HG03457 (cell line): ENCODE data around the gene PA2G4.
"Not testable (repeated sequence)": the region's sequence is repeated elsewhere in the genome, so short reads cannot be mapped to it uniquely, and the experiment has no call there.

Experiments used
- ATAC-seq: cut with Tn5 transposase; IDR thresholded peaks from one replicate; pipeline ENCODE4 v1.9.1; 2021; ENCODE audit warnings: moderate number of reproducible peaks; ENCODE audit not compliant: unreplicated experiment

The PA2G4 gene

DNA sequence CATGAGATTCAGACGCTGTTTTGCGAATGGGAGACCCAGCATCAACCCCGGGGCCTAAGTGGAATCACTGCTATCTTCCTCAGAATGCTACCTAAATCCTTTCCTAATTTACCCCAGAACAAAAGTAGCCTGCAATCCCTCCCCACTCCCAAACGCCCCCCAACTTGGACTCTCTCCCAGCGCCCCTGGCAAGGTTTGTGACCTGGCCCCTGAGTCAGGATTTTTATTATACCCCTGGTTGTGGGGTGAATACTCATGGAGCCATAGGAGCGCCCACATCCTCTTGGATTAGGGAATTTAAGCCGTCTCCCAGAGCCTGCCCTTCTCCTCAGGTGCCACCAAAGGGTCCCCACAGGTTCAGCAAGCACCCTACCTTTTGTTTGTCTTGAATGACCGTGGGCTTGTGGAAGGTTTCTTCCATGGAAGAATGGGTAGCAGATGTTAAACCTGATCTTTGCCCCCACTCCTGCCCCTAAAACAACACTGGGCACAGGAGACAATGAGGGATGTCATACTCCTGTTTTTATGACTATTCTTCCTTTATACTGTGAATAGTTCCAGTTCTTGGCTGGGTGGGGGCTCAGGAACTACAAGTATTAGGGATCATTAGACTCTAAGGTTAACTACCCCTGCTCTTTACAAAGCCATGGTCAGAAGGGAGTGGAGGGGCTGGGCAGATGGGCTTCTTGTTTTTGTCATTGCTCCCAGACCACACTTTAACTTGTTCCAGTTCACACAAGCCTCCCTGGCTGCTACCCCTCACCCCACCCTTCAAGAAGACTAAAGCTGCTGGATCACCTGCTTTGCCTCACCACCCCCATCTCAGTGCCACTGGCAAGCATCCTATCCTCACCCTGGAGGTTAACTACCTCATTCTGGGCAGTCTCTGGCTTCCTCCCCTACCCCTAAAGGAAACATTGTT lies 48.7 kb downstream of the PA2G4 start:
- no peak for ATAC-seq

DNA sequence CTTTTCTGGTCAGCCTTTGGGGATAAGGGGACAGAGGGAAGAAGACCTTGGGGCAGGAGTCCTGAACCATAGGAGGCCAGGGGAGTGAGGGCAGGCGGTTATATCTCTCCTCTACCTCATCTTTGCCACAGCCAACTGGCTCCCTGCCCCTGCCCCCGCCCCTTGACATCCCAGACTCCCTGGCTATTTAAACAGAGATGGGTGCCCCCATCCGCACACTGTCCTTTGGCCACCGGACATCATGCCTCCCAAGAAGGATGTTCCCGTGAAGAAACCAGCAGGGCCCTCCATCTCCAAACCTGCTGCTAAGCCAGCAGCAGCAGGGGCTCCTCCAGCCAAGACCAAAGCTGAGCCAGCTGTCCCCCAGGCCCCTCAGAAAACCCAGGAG lies 49.3 kb downstream of the PA2G4 start:
- ATAC-seq = no peak

DNA sequence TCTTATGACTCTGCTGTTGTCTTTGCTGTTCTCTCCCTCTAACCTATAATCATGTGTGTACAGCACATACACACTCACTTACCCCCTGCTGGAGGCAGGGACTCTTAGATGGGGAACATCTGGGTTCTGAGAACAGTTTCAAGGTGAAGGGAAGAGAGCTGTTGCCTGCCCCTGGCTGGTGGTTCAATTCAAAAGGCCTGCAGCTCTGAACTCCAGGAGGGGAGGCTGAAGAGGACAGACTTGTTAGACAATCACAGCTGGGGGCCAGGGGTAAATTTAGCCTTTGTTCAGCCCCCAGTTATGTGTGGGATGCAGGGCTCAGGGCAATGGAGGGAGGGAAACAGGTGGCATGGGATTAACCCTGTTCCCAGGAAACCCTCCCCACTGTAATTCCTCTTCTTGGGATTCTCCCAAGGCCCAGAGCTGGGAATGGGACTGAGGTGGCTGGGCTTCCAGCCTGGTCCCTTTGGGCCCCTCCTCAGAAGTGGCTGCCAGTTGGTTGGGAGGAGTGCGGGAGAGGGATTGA lies 50.0 kb downstream of the PA2G4 start:
- no peak for ATAC-seq

DNA sequence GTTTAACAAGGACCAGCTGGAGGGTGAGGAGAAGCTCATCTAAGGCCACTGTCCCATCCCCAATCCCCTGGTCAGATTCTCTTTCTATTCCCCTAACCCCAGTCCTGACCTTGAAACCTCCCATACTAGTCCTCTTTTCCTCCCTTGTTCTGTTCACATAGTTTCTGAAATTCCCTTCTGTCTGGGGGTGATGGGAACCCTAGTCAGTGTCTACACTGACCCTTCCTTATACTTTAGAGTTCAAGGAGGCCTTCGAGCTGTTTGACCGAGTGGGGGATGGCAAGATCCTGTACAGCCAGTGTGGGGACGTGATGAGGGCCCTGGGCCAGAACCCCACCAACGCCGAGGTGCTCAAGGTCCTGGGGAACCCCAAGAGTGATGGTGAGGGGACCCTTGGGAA lies 50.5 kb downstream of the PA2G4 start:
- ATAC-seq = no peak

DNA sequence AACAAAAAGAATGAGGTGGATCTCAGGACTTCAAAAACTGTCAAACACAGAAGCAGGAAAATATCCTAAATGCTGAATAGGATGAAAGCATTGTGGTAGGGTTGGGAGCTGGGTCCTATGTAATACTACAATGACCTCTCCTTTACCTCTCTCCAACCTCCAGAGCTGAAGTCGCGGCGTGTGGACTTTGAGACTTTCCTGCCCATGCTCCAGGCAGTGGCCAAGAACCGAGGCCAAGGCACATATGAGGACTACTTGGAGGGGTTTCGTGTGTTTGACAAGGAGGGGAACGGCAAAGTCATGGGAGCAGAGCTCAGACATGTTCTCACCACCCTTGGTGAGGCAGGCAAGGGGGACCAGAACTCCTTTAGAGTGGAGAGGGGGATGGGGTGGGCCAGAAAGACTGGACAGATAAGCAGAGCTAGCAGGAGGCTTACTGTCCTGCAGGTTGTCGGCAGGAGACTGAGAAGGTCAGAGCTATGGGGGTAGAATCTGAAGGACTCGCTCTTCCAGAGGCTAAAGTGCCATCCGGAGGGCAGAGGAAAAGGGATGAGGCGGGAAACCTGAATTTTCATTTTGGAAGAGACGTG lies 51.0 kb downstream of the PA2G4 start:
- no peak for ATAC-seq

DNA sequence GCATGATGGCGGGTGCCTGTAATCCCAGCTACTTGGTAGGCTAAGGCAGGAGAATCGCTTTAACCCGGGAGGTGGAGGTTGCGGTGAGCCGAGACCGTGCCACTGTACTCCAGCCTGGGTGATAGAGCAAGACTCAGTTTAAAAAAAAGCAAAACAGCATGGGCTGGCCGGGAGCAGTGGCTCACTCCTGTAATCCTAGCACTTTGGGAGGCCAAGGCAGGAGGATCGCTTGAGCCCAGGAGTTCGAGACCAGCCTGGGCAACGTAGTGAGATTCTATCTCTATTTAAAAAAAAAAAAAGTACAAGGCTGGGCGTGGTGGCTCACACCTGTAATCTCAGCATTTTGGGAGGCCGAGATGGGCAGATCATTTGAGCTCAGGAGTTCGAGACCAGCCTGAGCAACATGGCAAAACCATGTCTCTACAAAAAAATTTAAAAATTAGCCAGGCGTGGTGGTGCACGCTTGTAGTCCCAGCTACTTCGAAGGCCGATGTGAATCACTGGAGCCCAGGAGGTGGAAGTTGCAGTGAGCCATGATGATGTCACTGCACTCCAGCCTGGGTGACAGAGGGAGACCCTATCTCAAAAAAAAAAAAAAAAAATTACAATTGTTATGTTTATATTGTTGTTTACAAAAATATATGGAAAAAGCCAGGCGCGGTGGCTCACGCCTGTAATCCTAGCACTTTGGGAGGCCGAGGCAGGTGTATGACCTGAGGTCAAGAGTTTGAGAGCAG lies 52.3 kb downstream of the PA2G4 start:
- not testable (repeated sequence) for ATAC-seq

DNA sequence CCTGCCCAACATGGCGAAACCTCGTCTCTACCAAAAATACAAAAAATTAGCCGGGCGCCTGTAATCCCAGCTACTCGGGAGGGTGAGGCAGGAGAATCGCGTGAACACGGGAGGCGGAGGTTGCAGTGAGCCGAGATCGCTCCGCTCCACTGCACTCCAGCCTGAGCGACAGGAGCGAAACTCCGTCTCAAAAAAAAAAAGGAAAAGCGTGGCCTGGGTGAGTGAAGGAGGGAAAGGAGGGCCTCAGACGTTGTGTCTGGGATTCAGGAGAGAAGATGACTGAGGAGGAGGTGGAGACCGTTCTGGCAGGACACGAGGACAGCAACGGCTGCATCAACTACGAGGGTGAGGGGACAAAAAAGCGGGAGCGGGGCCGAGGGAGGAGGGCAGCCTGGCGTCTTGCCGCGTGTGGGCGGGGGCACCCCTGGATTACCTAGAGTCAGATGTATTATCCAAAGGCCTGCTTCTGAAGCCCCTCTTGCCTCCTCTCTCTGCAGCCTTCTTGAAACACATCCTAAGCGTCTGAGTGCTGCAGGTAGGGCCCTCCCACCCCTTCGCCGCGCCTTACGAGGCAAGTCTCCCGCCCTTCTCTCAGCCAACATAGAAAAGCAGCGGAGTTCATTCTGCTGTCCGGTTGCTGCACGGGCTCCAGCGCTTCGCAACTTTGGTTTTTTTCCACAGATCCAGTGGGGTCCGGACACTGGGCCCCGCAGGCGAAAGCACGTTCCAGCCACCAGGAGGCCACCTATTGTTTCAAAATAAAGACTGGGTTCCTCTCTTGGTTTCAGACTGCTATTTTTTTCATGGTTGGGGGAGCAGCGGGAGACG lies 53.1 kb downstream of the PA2G4 start:
- no peak for ATAC-seq

DNA sequence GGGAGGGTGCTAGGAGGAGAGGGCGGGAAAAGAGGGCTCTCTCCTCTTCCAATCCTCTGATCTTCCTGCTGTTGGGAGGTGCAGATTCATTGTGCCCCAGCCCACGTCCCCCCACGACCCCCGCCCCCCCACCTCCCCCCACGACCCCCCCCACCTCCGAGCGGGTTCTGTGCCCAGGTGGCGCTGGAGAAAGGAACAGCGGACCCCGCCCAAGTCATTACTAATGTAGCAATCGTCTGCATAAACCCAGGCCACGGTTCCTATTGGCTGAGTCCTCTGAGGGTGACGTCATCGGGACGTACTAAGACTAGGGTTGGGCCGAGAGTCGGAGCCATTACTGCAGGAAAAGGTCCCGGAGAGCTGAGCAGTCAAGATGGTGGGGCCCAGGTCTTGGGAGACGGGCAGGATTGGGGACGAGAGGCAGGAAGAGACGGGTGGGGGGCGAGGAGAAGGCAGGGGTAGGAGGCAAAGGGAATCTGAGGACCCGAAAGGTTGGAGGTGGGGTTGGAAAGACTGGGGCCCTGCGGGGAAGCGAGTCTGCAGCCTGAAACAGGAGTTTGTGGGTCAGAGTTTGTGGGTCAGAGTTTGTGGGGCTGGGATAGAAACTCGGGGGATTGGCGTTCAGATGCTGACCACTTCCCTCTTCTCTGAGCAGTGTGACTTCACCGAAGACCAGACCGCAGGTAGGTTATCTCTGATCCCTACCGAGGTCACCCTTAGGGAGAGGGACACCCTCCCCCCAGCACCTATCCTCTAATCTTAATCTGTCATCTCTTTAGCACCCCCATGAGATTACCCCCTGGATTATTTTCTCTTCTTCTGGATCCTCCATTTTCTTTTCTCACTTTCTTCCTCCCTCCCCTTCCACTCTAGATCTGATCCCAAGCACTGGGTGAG lies 53.9 kb downstream of the PA2G4 start, which contains the start of gene MYL6:
TSS of gene MYL6 (plus strand) at position 331 of the 897 bp plus-strand sequence. CDS start at position 374, 43 bp downstream.
- peak; percentile 64 for ATAC-seq

DNA sequence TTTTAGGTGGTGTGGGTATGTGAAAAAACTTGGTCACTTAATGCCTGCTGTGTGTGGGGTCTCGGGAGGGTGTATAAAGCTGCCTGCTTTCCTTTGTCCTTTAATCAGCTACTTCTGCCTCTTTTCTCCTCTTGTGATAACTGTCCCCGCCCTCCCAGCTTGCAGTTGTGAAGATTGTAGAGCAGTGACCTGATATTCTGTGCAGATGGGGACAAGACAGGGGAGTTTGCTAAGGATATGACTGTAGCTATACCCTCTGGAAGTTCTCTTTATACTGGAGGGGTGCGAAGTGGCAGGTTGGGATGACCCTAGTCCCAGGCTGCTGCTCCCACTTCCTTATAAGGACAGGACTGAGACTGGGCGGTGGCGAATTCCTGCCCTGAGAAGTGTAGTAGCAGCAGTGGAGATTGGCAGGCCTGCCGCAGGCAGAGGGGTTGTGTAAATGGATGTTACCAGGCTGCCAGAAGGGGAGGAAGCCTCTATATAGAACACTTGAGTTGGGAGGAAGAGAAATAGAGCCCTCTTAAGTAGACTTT lies 54.6 kb downstream of the PA2G4 start:
- no peak for ATAC-seq

DNA sequence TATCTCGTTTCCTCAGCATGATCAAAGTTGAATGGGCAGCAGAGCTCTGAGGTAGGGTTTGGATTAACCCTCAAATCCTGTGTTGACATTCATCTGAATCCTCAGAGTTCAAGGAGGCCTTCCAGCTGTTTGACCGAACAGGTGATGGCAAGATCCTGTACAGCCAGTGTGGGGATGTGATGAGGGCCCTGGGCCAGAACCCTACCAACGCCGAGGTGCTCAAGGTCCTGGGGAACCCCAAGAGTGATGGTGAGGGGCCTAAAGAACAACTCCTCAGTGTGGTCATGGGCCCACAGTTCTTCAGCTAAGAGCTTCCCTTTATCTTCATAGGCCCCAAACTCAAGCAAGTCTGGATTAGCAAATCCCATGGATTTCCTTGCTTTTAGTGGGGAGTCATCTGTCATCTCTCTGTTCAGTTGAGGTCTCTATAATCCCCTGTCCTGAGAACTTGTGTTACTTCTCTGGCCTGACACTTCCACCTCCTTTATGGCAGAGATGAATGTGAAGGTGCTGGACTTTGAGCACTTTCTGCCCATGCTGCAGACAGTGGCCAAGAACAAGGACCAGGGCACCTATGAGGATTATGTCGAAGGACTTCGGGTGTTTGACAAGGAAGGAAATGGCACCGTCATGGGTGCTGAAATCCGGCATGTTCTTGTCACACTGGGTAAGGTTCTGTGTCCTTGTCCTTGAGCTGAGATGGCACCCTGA lies 55.3 kb downstream of the PA2G4 start:
- ATAC-seq = no peak

DNA sequence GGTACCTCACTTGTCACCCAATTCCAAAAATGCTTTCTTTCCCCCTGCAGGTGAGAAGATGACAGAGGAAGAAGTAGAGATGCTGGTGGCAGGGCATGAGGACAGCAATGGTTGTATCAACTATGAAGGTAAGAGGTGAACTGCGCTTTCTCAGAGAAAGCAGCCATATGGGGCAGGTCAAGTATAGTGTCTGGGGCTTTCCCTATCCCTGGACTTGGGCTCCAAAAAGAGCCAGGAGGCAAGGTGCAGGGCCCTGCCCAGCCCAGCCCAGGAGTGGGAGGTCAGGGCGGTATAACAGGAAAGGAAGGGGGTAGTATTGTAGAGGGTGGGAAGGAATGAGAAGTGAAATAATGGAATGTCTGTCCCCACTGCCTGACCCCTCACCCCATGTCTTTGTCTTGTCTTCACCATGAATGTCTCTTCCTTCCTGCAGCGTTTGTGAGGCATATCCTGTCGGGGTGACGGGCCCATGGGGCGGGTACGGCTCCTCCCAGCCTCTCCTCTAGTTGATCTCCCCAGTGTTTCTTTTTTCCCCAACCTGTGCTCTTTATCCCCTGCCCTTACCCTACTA lies 55.9 kb downstream of the PA2G4 start:
- no peak for ATAC-seq

DNA sequence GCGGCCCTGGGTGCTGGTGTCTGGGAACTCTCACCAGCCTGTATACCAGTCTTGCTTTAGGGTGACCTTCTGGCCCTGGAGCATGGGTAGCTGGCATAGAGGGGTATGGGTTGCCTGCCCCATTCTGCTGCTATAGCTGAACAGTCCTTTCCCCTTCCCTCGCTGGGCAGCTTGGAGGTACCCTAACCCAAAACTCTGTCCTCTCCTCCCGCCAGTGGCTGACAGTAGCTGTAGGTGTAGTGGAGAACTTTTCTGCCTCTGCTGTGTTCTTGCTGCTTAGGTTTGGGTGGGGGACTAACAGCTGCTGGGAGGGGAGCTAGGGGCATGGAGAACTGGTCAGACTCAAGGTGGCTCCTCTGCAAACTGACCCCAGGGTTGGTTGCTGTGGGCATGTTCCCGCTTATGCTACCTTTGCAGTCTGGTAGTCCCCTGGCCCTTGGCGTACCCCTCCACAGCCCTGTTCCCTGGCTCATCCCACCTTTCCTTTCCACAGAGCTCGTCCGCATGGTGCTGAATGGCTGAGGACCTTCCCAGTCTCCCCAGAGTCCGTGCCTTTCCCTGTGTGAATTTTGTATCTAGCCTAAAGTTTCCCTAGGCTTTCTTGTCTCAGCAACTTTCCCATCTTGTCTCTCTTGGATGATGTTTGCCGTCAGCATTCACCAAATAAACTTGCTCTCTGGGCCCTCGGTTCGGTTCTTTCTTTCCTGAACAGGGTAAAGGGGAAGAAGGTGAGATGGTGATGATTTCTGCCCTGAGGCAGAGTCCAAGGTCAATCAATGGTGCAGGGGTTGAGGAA lies 56.7 kb downstream of the PA2G4 start:
- no peak for ATAC-seq

DNA sequence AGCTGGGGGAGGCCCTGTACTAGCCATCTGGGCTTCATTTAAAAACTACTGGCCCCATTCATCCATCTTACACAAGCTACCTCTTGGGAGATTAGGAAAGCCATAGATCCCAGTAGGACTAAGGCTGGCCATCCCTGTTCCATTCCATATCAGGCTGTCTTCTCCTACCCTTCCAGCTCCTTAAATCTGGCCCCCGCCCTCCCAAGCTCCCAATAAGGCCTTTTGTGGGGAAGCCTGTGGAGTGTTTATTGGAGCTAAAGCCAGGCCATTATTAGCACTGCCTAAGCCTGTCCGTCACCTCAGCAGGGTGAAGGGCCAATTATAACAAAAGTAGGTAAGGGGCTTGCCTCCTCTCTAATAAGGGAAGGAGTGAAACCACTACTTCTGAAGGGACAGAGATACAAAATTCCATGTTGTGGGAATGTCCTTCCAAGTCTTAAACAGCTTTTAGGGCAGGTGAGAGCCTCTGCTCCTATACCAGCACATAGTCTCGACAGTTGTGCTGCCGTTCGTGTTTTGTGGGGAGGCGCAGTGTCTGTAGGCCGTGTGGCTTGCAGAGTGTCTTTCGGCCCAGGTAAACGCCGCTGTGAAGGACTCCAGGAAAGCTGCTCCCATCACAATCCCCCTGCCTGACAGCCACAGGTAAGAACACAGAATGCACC lies 57.5 kb downstream of the PA2G4 start:
- ATAC-seq = no peak

DNA sequence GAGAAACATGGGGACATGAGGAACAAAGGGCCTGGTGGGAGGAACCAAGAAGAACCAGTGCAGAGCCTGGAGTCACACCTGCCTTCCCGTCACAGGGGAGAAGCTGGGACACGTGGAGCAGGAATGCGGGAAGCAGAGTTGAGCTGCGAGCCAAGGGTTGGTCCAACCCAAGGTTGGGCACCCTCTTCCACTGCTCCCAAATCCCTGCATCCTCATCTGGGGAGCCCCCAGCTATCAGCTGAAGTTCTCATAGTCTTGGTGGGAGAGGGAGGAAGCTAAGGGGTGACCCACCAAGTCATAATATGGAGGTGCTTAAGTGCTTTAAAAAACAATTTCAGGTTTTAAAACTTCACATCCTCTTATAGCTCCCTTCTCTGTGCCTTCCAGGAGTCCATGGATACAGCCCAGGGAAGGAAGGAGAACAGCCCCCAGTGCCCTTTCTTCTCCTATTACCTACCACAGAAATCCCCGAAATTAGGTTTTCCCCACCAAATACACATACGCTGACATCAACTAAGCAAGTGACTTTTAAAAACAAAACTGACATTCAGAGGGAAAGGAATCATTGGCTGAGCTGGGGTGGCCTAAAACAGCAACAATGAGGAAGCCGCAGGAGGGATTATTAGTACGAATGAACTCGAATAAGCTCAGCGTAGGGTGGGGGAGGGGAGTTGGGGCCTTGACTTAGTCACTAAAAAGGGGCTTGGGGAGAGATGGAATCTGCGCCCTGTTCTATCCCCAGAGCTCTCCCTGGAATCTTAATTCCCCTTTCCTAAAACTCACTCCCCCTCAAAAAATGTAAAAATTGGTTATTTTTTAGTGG lies 58.3 kb downstream of the PA2G4 start:
- ATAC-seq = no peak
